Hepatocyte (in vitro differentiated cells): ENCODE results near the gene DYNC1LI2.

ENCODE experiments used
- CTCF ChIP-seq: fragments of 200-600 bp; sonication (generic); IDR thresholded peaks from 2 replicates; pipeline ENCODE4 v1.5.1; 2016; ENCODE audit warnings: antibody characterized with exemption, mild to moderate bottlenecking; ENCODE audit not compliant: poor library complexity
- EZH2 ChIP-seq: fragments of 200-600 bp; sonication (generic); IDR thresholded peaks from 2 replicates; pipeline ENCODE4 v1.6.1; 2016; ENCODE audit warnings: antibody characterized with exemption, mild to moderate bottlenecking, borderline replicate concordance
- EZH2phosphoT487 ChIP-seq: fragments of 200-600 bp; sonication (generic); IDR thresholded peaks from one replicate; pipeline ENCODE4 v1.6.1; 2018; ENCODE audit warnings: antibody characterized with exemption, mild to moderate bottlenecking, low read depth, moderate library complexity; ENCODE audit not compliant: unreplicated experiment, severe bottlenecking

GRCh38 chr16:66752379-66752778 lies 970 bp upstream of the DYNC1LI2 start:
- TF ChIP-seq EZH2 (no peak), CTCF (no peak), EZH2phosphoT487 (no peak)
